BE2C (cell line): ENCODE data around the gene PSD4.

Experiments used
- DNase-seq: peaks from one replicate; pipeline ENCODE4 v3.0.0-alpha.2; 2020
- H3K27me3 ChIP-seq: fragments of 250-450 bp; sonication (Bioruptor Pico); 2 replicates; pipeline ENCODE4 v1.5.1; 2020; ENCODE audit warnings: mild to moderate bottlenecking
- H3K36me3 ChIP-seq: fragments of 250-450 bp; sonication (Bioruptor Pico); 2 replicates; pipeline ENCODE4 v1.5.1; 2020; ENCODE audit warnings: mild to moderate bottlenecking
- H3K4me1 ChIP-seq: fragments of 250-450 bp; sonication (Bioruptor Pico); 2 replicates; pipeline ENCODE4 v1.5.1; 2020
- H3K4me3 ChIP-seq: 2 replicates; pipeline ENCODE4 v1.5.1; 2011; ENCODE audit warnings: low read depth, low read length
- H3K9me3 ChIP-seq: fragments of 250-450 bp; sonication (Bioruptor Pico); 2 replicates; pipeline ENCODE4 v1.5.1; 2020
- CTCF ChIP-seq: IDR thresholded peaks from 2 replicates; pipeline ENCODE4 v1.5.1; 2012; ENCODE audit warnings: mild to moderate bottlenecking, low read depth, low read length

Gene PSD4

GRCh38 chr2:113216891-113217454 is 43.2 kb downstream of the PSD4 start:
- no peak for TF ChIP-seq CTCF
- H3K4me1 ChIP-seq = no peaks in the 10 kb centered on the region
- no peaks in the 10 kb centered on the region for H3K27me3 ChIP-seq
- no peak for DNase-seq
- no peaks in the 10 kb centered on the region for H3K9me3 ChIP-seq
- no peak overlapping the region for H3K4me3 ChIP-seq
- H3K36me3 ChIP-seq = no peaks in the 10 kb centered on the region

DNA sequence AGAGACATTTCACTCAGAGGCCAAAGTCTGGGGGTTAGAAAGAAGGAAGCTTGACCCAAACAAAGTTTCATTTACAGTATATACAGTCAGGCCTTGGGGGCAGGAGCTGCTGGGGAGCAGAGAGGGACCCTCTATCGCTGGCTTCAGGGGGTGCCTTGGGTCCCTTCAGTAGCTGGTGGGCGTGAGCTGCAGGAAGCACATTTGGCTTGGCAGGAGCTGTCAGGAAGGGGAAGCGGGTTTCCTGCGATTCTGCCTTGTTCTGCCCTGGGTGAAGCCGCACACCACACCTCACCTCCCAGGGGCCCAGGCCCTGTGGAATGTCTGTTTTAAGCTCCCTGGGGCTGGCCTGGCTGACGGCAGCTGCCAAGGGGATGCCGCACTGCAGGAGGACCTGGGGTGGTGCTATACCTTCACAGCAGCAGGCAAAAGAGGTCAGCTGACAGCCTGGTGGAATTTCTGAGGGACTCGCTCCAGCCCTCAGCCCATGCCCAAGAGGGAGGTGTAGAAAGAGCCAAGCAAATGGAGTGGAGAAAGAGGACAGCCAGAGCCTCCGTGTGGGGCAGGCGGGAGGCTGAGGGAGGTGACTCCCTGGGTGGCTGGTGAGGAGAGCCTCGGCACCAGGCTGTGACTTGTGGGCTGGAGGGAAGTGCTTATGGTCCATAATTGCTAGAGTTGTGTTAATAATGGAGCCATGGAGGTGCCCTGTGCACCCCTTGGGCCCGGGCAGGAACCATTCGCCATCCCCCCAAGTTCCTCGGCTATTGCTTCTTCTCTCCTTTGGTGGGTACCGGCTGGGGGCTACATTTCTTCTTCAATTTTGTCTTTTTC is 43.9 kb downstream of the PSD4 start:
- no peaks in the 10 kb centered on the region for H3K9me3 ChIP-seq
- no peak overlapping the region for H3K4me3 ChIP-seq
- H3K4me1 ChIP-seq = no peaks in the 10 kb centered on the region
- TF ChIP-seq CTCF = no peak
- no peaks in the 10 kb centered on the region for H3K36me3 ChIP-seq
- no peaks in the 10 kb centered on the region for H3K27me3 ChIP-seq
- no peak for DNase-seq

DNA sequence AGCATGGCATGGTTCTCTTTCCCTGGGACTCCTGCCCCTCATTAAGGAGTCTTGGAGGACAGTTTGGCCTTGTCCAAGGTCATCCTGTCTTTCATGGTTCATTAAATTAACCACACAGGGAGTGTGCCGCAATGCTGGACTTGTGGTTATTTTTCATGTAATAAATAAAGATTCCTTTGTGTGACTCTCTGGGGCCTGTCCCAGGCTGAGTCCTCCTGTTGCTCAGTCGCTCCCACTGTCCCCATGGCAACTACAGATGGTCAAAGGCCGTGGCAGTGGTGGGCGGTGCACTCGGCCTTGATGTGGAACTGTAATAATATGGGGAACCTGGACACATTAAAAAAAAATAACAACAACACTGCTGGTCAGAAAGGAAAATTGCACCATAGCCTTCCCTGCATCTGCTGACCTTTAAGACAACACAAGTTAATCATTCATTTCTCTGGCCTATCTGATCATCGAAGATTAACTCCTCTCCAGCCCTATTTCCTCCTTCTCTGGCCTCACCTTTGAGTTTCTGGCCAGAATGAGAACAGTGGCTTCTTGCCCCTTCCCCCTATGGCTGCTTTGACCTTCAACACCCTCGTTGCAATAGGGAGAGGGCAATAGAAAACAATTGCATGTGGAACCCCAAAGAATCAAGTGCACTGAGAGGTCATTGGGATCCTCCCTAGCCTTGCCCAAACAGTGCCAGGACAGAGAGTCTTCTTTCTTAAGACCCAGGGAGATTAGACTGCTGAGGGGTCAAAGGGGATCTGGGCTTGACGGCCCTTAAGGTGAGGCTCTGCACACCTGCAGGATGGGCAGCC is 44.7 kb downstream of the PSD4 start:
- H3K4me1 ChIP-seq = no peaks in the 10 kb centered on the region
- H3K27me3 ChIP-seq = no peaks in the 10 kb centered on the region
- H3K9me3 ChIP-seq = no peaks in the 10 kb centered on the region
- no peak for DNase-seq
- no peak overlapping the region for H3K4me3 ChIP-seq
- no peaks in the 10 kb centered on the region for H3K36me3 ChIP-seq
- no peak for TF ChIP-seq CTCF

GRCh38 chr2:113219092-113219441 is 45.3 kb downstream of the PSD4 start:
- H3K4me1 ChIP-seq = no peaks in the 10 kb centered on the region
- DNase-seq = no peak
- H3K27me3 ChIP-seq = no peaks in the 10 kb centered on the region
- no peak overlapping the region for H3K4me3 ChIP-seq
- no peaks in the 10 kb centered on the region for H3K9me3 ChIP-seq
- no peak for TF ChIP-seq CTCF
- no peaks in the 10 kb centered on the region for H3K36me3 ChIP-seq

GRCh38 chr2:113219525-113219888 is 45.7 kb downstream of the PSD4 start:
- H3K4me1 ChIP-seq = no peaks in the 10 kb centered on the region
- no peak for DNase-seq
- TF ChIP-seq CTCF = no peak
- no peaks in the 10 kb centered on the region for H3K36me3 ChIP-seq
- no peaks in the 10 kb centered on the region for H3K27me3 ChIP-seq
- no peaks in the 10 kb centered on the region for H3K9me3 ChIP-seq
- H3K4me3 ChIP-seq = no peak overlapping the region
